Measurements from ENCODE around the gene SAMD11.
"Not testable (repeated sequence)": the region's sequence is repeated elsewhere in the genome, so short reads cannot be mapped to it uniquely, and the experiment has no call there.

Gene SAMD11

GRCh38 chr1:944341-945325, 20.9 kb downstream of the SAMD11 start:
- DNase-seq (ENCODE audit: low read depth in 2 of 2) = no peak

- no peak for DNase-seq (ENCODE audit: low read depth in 2 of 2)
These were observed 22.2 kb downstream of the SAMD11 start for GRCh38 chr1:945688-946556.

- DNase-seq (ENCODE audit: low read depth in 2 of 2) = not testable (repeated sequence)
These were observed 23.1 kb downstream of the SAMD11 start for GRCh38 chr1:946811-947210.

GRCh38 chr1:947958-948357, 24.2 kb downstream of the SAMD11 start:
- no peak for DNase-seq (ENCODE audit: low read depth in 2 of 2)

- no peak for DNase-seq (ENCODE audit: low read depth in 2 of 2)
These were observed 26.5 kb downstream of the SAMD11 start for GRCh38 chr1:950268-950667.

GRCh38 chr1:950881-951280, 27.2 kb downstream of the SAMD11 start:
- DNase-seq (ENCODE audit: low read depth in 2 of 2) = no peak

GRCh38 chr1:951364-951763, 27.6 kb downstream of the SAMD11 start:
- DNase-seq (ENCODE audit: low read depth in 2 of 2) = no peak

GRCh38 chr1:952201-952600, 28.5 kb downstream of the SAMD11 start:
- no peak for DNase-seq (ENCODE audit: low read depth in 2 of 2)

GRCh38 chr1:952603-953002, 28.9 kb downstream of the SAMD11 start:
- no peak for DNase-seq (ENCODE audit: low read depth in 2 of 2)

GRCh38 chr1:953524-954320, 30.0 kb downstream of the SAMD11 start:
- no peak for DNase-seq (ENCODE audit: low read depth in 2 of 2)

- DNase-seq (ENCODE audit: low read depth in 2 of 2) = no peak
These were observed 31.2 kb downstream of the SAMD11 start for GRCh38 chr1:954927-955326.

GRCh38 chr1:955474-955873, 31.8 kb downstream of the SAMD11 start:
- DNase-seq (ENCODE audit: low read depth in 2 of 2) = no peak

- DNase-seq (ENCODE audit: low read depth in 2 of 2) = no peak
These were observed 32.9 kb downstream of the SAMD11 start for GRCh38 chr1:956636-957035.

GRCh38 chr1:958823-959730, 35.4 kb downstream of the SAMD11 start, which contains the start of gene NOC2L:
Gene NOC2L, minus strand, starts transcription at chr1:959256. Its CDS starts 16 bp downstream, at chr1:959240.
- peak; percentile 95 to 98 for DNase-seq (ENCODE audit: low read depth in 2 of 2)

- no peak for DNase-seq (ENCODE audit: low read depth in 2 of 2)
These were observed 36.1 kb downstream of the SAMD11 start for GRCh38 chr1:959731-960362.

GRCh38 chr1:960363-961131, 36.8 kb downstream of the SAMD11 start, which contains the start of gene KLHL17:
Gene KLHL17, plus strand, starts transcription at chr1:960584. Its CDS starts 110 bp downstream, at chr1:960694.
- DNase-seq (ENCODE audit: low read depth in 2 of 2) = peak; percentile 34 to 64

- DNase-seq (ENCODE audit: low read depth in 2 of 2) = no peak
These were observed 37.5 kb downstream of the SAMD11 start for GRCh38 chr1:961132-961669.

- no peak for DNase-seq (ENCODE audit: low read depth in 2 of 2)
These were observed 38.9 kb downstream of the SAMD11 start for GRCh38 chr1:962381-963300.
